ENCODE results near the gene EBF3.

The EBF3 gene

DNA sequence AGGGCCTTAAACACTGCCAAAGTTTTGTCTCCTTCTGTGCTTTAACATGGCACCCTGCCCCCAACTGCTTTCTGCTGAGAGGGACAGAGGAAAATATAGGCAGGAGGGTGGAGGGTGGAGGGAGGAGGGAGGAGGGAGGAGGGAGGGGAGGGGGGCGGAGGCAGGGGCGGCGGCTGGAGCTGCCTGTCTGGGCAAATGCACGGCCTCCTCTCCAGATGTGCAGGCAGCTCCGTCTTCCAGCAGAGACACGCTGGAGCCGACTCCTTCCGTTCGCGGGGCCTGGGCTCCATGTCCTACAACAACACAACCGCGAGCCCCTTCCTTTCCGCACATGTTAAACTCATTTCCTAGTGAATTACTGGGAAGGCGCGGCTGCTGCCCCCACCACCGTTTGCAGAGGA, 14.2 kb downstream of the EBF3 start:
- Mint-ChIP-seq H3K9me3 (no peaks in the 10 kb centered on the region), H3K27ac (no peak overlapping the region), H3K4me3 (no peak overlapping the region), H3K27me3 (peaks cover 38% of the 10 kb centered on the region), H3K36me3 (no peaks in the 10 kb centered on the region), H3K4me1 (no peaks in the 10 kb centered on the region)
- CTCF ChIA-PET = no interaction called here
- DNase-seq = no peak

DNA sequence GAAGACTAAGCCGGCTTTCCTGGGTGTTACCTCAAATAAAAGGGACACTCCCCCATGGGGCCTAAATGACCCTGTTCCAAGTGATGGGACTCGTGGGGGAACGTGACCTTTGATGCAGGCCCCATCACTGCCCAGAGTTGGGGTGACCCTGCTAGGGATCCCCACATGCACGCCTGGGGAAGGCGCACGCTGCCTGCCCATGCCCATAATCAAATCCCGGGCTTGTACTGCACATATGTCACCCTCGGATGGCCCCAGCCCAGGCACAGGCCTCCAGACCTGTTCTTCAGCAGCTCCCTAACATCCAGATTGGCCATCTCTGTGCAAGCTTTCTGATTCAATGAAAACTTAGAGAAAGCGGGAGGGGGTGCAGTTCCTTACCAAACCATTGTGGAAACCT, 14.7 kb downstream of the EBF3 start:
- Mint-ChIP-seq H3K4me3 (no peak overlapping the region), H3K36me3 (no peaks in the 10 kb centered on the region), H3K9me3 (no peaks in the 10 kb centered on the region), H3K27me3 (peaks cover 36% of the 10 kb centered on the region), H3K27ac (no peak overlapping the region), H3K4me1 (no peaks in the 10 kb centered on the region)
- CTCF ChIA-PET = no interaction called here
- no peak for DNase-seq

DNA sequence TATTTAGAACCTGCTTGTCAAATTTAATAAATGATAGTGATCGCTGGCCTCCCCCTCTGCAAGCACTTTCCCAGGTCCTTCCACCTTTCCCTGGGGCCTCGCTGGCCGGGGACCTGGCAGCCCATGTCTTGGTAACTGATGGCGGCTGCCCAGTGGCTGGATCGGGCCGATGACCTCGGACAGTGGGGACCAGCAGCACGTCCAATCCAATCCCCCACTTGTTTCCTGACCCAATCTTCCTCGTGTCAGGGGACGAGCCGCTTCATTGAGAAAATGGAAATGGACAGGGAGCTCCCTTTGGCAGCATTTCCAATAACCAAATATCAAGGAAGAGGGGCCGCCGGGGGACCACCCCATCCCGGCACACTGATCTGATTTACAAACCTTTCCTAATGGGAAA, 17.2 kb downstream of the EBF3 start:
- Mint-ChIP-seq H3K36me3 (no peaks in the 10 kb centered on the region), H3K27me3 (peaks cover 26% of the 10 kb centered on the region), H3K4me1 (no peaks in the 10 kb centered on the region), H3K27ac (no peak overlapping the region), H3K9me3 (no peaks in the 10 kb centered on the region), H3K4me3 (no peak overlapping the region)
- CTCF ChIA-PET = no interaction called here
- DNase-seq = no peak

DNA sequence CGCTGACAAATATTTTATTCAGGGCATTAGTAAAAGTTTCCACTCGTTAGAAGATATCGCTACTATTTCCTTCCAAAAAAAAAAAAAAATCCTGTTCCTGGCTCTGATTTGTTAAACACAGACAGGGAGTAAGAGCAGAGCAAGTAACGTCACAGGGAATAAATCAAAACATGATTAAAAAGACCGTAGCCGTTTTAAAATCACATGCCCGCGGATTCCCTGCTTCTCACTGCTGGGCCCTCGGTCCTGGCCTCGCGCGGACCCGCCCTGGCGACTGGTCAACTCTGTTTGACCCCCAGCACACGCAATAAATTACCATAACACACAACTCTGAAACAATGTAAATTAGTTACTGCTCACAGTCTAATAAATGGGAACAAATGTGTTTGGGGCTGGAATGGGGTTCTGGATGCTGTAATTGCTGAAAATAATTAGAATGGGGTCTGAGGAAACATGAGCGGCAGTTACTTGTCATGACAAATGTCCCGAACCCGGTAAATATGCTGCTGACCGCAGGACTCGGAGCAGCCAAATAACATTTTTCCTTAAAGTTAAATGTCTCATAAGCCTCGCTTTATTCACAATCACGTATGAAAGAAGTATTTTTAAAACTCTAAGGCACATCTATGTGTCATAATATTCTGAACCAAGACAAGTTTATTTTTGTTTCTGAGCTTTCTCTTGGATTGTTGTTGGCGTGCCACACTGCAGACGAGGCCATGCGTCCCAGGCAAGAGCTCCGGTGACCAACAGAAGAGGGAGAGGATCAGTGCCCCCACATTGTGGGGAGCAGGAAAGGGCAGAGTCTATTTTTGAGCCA, 17.9 kb downstream of the EBF3 start:
- H3K36me3 Mint-ChIP-seq = no peaks in the 10 kb centered on the region
- no peak overlapping the region for H3K4me3 Mint-ChIP-seq
- H3K27ac Mint-ChIP-seq = no peak overlapping the region
- no peak for DNase-seq
- CTCF ChIA-PET = no interaction called here
- no peaks in the 10 kb centered on the region for H3K9me3 Mint-ChIP-seq
- peaks cover 27% of the 10 kb centered on the region for H3K27me3 Mint-ChIP-seq
- no peaks in the 10 kb centered on the region for H3K4me1 Mint-ChIP-seq

DNA sequence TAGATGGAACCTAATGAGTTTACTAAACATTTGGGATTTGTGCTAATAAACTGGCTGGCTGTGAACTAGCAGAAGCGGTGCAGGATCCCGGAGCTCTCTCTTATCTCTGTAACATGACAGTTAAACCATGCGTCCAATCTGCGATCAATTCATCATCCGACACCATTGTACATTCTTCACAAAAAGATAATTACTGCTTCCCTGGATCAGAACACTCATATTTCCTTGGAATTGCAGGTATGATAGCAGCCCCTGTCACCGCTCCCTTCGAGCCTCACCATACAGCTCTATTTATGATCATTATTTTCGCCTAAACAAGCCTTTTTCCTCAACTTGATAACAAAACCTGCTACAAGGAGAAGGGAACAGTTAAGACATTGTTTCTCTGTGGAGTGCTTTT, 18.5 kb downstream of the EBF3 start:
- no peak overlapping the region for H3K4me3 Mint-ChIP-seq
- no peaks in the 10 kb centered on the region for H3K4me1 Mint-ChIP-seq
- no peak for DNase-seq
- H3K9me3 Mint-ChIP-seq = no peaks in the 10 kb centered on the region
- CTCF ChIA-PET = no interaction called here
- no peak overlapping the region for H3K27ac Mint-ChIP-seq
- peaks cover 22% of the 10 kb centered on the region for H3K27me3 Mint-ChIP-seq
- H3K36me3 Mint-ChIP-seq = no peaks in the 10 kb centered on the region

DNA sequence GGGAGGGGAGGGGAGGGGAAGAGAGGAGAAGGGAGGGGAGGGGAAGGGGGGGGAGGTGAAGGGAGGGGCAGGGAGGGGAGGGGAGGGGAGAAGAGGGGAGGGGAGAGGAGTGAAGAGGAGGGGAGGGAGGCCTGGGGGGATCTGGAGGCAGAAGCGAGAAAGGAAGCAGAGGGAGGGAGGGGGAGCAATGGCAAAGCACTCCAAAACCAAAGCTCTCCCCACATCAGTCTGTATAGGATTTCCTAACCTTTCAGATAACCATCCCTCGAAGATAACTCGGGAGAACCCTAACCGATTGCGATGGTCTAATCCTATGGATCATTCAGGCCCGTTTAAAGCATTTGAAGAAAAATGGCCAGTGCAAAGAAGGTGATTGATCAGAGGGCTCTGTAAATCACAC, 19.0 kb downstream of the EBF3 start:
- Mint-ChIP-seq H3K36me3 (no peaks in the 10 kb centered on the region), H3K27me3 (peaks cover 19% of the 10 kb centered on the region), H3K4me3 (no peak overlapping the region), H3K4me1 (no peaks in the 10 kb centered on the region), H3K27ac (no peak overlapping the region), H3K9me3 (no peaks in the 10 kb centered on the region)
- DNase-seq = no peak
- CTCF ChIA-PET = no interaction called here

DNA sequence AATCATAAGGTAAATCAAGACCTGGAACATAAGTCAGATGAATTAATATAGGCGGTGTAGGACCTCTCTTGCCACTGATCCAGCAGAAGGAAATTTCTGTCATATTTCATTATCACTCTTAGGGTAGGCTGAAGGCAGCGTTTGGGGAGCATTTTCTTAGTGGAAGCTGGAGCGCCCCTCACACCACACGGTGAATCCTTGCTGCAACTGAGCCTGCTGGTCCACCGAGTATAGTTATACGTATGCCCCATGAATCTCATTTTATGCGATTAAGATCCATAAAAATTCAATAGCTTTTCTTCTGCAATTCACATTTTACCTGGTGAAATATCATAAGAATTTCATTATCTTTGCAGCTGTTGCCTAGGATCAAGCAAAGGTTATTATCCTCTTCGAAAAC, 19.6 kb downstream of the EBF3 start:
- no peak overlapping the region for H3K4me3 Mint-ChIP-seq

DNA sequence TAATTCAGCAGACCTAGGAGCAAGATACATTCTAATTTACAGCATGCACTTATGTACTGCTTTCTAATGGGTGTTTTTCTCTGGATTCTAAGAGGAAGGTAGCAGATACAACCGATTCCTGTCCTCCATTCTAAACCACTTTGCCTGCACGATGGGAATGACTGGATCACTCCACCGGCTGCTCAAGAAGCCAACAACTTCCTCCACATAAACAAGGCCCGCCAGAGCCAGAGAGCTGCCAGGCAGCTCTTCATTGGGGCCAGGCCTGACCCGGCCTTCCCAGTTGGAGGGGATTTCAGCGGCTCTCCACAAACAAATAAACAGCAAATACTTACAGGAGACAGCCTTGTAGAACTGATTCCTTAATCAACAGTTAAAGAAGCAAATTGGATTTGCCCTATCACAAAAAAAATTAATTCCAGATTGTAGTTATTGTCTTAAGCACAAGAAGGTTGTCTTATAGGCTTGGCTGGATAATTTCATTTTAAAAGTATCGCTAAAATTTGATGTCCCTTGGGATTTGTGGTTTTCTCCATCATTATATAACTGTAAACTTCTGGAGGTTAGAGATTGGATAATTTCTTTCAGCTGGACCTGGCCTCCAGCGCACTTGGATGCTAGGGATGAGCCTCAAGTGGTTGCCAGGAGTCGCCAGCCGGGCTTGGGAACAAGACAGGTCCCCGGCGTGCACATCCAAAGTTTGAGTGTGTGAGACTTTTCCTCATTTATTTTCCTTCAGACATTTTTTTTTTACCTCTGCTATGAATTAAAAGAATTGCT, 20.9 kb downstream of the EBF3 start:
- CTCF ChIA-PET = no interaction called here
- no peaks in the 10 kb centered on the region for H3K4me1 Mint-ChIP-seq
- H3K9me3 Mint-ChIP-seq = no peaks in the 10 kb centered on the region
- no peak overlapping the region for H3K4me3 Mint-ChIP-seq
- DNase-seq = no peak
- H3K36me3 Mint-ChIP-seq = no peaks in the 10 kb centered on the region
- peaks cover 5% of the 10 kb centered on the region for H3K27me3 Mint-ChIP-seq
- no peak overlapping the region for H3K27ac Mint-ChIP-seq

More for the DNA sequence above, 19.6 kb downstream of the EBF3 start:
- no peaks in the 10 kb centered on the region for H3K9me3 Mint-ChIP-seq
- H3K27me3 Mint-ChIP-seq = peaks cover 15% of the 10 kb centered on the region
- H3K36me3 Mint-ChIP-seq = no peaks in the 10 kb centered on the region
- CTCF ChIA-PET = no interaction called here
- no peak for DNase-seq
- H3K27ac Mint-ChIP-seq = no peak overlapping the region
- no peaks in the 10 kb centered on the region for H3K4me1 Mint-ChIP-seq

DNA sequence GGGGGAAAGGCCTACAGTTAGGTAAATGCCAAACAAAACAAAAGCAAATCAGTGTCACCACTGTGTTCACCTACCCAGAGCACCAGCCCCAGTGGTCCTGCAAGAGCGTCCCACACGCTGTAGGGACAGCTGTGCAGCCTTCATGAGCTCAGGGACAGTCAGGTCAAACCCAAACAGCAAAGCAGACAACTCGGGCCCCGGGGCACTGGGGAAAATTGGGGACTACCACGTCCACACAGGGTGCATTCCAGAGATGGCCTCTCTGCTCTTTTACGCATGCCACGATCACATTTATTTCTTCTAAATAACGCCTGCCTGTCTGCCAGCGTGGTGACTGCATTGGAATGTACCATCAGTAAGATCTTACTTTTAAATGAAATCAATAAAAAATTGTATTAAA, 21.7 kb downstream of the EBF3 start:
- Mint-ChIP-seq H3K4me3 (no peak overlapping the region), H3K27ac (no peak overlapping the region), H3K9me3 (no peaks in the 10 kb centered on the region), H3K36me3 (no peaks in the 10 kb centered on the region), H3K4me1 (no peaks in the 10 kb centered on the region), H3K27me3 (peaks cover 5% of the 10 kb centered on the region)
- CTCF ChIA-PET = no interaction called here
- no peak for DNase-seq

DNA sequence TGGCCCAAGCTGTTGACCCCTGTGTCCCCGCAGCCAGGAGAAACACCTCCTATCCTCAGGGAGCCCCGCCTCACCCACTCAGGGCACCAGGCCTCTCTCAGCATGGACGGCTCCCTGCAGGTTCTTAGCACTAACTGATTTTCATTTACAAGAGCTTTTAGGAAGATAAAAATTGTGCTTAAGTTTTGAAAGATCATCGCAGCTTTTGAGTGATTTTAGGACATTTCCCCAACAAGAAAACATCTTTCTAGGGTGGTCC, 22.1 kb downstream of the EBF3 start:
- H3K4me1 Mint-ChIP-seq = no peaks in the 10 kb centered on the region
- no peak for DNase-seq
- no peaks in the 10 kb centered on the region for H3K9me3 Mint-ChIP-seq
- H3K27me3 Mint-ChIP-seq = peaks cover 5% of the 10 kb centered on the region
- CTCF ChIA-PET = no interaction called here
- H3K27ac Mint-ChIP-seq = no peak overlapping the region
- no peak overlapping the region for H3K4me3 Mint-ChIP-seq
- H3K36me3 Mint-ChIP-seq = no peaks in the 10 kb centered on the region

DNA sequence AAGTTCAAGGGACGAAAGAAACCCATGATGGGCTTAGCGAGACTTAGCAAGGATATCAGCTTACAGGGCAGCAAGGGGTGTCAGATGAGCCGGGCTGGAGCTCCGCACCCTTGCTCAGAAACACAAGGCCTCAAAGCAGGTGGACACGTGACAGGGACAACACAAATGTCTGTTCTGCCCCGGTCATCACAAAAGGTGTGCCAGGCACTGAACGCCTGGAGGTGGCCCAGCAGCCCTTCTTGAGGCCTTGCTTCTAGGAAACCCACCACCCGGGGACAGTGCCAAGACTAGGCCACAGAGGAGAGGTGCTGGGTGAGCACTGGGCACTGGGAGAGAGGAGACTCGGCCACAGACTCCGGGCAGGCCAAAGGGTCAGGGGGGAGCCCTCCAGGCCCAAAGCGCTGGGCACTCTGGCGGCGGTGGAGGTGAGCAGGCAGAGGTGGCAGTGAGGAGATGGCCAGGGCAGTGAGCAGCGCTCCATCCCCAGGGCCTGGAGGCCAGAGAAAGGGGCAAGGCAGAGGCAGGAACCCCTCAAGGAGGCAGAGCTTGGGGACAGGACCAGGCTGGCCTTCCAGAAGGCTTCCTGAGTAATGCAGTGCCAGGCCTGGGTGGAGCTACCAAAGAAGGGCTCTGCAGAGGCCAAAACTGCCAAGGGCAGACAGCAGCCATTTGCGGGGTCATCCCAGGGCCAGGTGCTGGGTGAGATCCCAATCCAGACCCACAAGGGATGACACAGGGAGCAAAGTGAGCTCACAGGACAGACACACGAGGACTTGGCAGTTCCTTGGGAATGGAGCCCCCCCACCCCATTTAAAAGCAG, 22.7 kb downstream of the EBF3 start:
- H3K36me3 Mint-ChIP-seq = no peaks in the 10 kb centered on the region
- H3K4me3 Mint-ChIP-seq = no peak overlapping the region
- CTCF ChIA-PET = no interaction called here
- no peak for DNase-seq
- H3K27ac Mint-ChIP-seq = no peak overlapping the region
- no peaks in the 10 kb centered on the region for H3K9me3 Mint-ChIP-seq
- H3K27me3 Mint-ChIP-seq = peaks cover 5% of the 10 kb centered on the region
- no peaks in the 10 kb centered on the region for H3K4me1 Mint-ChIP-seq

DNA sequence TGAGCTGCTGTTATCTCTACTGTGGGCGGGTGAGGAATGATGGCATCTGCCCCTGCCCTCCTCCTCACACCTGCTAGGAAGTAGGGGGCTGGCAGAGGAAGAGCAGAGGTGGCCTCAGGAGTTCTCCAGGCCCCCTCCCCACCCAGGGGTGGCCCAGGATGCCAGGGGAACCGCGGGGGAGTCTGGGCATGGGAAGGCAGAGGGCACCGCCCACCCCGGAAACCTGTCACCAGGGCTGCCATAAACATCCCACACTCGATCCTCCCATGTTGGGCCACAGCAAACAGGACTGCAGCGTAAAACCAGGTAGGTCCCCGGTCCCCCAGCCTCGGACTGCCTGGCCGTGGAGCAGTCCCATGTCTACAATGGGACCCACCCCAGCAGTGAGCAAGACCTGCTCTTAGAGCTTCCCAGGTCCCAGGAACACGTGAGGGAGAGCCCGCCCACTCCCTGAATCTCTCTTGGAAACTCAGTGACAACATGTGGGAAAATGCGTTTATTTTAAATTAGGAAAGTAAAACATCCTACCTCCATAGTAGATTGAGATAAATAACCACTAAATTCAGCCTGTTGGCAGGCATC, 23.4 kb downstream of the EBF3 start:
- Mint-ChIP-seq H3K36me3 (no peaks in the 10 kb centered on the region), H3K27me3 (peaks cover 5% of the 10 kb centered on the region), H3K27ac (no peak overlapping the region), H3K4me1 (no peaks in the 10 kb centered on the region), H3K9me3 (no peaks in the 10 kb centered on the region), H3K4me3 (no peak overlapping the region)
- no peak for DNase-seq
- CTCF ChIA-PET = no interaction called here

DNA sequence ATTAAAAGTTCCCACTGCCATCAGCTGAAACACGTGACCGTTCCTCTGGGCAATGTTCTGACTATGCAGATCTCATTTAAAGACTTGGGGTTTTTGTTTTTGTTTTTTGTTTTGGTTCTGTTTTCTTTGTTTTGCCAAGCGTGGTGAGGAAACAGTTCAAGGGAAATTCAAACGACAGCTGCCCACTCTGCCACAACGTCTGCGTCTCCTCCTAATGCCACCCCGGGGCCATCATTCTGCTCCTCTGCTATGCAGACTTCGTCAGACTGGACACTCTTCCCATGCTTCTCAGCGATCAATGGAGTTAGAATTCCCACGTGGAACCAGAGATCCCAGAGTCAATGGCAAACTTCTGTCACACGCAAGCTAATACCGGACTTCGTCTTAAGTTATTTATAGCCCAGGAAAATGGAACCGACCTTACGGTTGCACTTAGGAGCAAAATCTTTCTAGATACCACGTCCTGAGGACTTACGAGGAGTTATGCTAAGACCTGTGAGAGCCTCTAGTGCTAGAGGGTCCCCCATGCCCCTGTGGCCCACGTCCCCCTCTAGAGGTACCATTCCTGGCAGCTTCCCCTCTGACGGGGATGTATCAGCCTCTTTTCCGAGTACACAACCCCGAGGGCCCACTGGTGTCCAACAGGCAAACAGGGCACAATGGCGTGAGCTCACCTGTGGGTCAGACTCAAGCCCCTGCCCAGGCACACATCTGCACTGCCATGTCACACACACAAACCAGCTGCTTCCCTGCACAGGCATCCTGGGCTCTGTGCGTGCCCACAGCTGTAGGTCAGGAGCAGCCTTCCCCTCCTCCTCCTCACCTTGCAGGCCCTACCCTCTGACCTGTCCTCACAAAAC, 24.4 kb downstream of the EBF3 start:
- no peak for DNase-seq
- Mint-ChIP-seq H3K4me3 (no peak overlapping the region), H3K4me1 (no peaks in the 10 kb centered on the region), H3K27me3 (peaks cover 5% of the 10 kb centered on the region), H3K9me3 (no peaks in the 10 kb centered on the region), H3K27ac (no peak overlapping the region), H3K36me3 (no peaks in the 10 kb centered on the region)
- CTCF ChIA-PET = no interaction called here

DNA sequence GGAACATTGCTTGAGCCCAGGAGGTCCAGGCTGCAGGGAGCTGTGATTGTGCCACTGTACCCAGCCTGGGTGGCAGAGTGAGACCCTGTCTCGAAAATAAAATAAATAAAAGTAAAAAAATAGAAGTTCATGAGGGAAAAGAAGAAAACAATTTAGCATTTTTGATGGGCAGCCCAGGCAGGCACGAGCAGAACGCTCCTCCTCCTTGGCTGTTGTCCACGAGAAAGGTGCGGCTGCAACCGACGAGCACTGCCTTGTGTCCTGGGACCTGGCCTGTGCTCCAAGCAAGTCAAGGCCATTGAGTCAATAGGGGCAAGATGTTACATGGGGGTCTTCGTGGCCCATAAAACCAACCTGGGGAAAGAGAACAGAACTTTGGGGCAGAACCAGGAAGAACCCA, 25.6 kb downstream of the EBF3 start:
- CTCF ChIA-PET = no interaction called here
- Mint-ChIP-seq H3K4me3 (no peak overlapping the region), H3K4me1 (no peaks in the 10 kb centered on the region), H3K36me3 (no peaks in the 10 kb centered on the region), H3K27ac (no peak overlapping the region), H3K9me3 (no peaks in the 10 kb centered on the region), H3K27me3 (peaks cover 5% of the 10 kb centered on the region)
- DNase-seq = no peak

Measured in activated naive CD4-positive, alpha-beta T cell treated with anti-CD3 and anti-CD28 coated beads, Interleukin-2, amount 10 ng/mL, durations not matched to agents 7 days and 5 days (primary cell).